Endometrium (tissue), 2 donors: Measurements from ENCODE around the gene SLC29A3.

Experiments used
- FAIRE-seq: peaks from 2 replicates; lab custom pipeline; 2012; peaks lifted over from hg19 to GRCh38; lab: Jason Lieb, UNC
- donor health status: control.
- donor health status: control.

SLC29A3 gene

GRCh38 chr10:71392791-71393781, 74.0 kb downstream of the SLC29A3 start:
- no peak for FAIRE-seq

- no peak for FAIRE-seq
These were observed 74.9 kb downstream of the SLC29A3 start for GRCh38 chr10:71393841-71394475.

- FAIRE-seq = no peak
These were observed 76.0 kb downstream of the SLC29A3 start for GRCh38 chr10:71394926-71395562.

- no peak for FAIRE-seq
These were observed 76.6 kb downstream of the SLC29A3 start for GRCh38 chr10:71395621-71396020.

DNA sequence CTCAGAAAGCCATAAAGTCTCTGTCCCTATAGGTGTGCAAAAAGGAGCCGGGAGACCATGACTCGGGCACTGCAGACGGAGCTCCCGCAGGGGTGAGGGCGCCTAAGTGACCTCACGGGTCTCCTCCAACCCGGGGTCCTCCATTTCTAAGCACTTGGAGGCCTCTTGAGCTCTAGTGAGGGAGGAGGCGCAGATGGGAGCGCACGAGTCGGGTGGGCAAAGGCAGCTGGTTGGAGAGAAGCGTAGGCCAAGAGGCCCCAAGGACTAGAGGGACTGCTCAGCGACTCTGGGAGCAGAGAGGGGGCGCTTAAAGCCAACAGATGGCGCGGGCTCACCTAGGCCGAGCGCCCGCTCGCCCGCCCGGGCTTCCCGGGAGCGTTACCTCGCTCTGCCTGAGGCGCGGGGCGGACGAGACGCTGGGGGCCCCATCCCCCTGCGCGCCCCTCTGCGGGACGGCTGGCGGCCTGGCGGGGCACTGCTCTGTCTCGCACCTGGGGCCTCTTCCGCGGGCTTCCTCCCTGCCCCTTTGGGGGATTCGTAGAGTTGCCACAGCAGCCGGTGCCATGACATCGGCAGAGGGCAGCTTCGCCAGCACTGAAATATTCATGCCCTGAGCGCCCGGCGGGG, 77.1 kb downstream of the SLC29A3 start:
- FAIRE-seq = no peak

GRCh38 chr10:71396711-71397295, 77.7 kb downstream of the SLC29A3 start, which contains the start of gene CDH23:
Gene CDH23, plus strand, starts transcription at chr10:71396920. Its CDS starts 42,912 bp downstream, at chr10:71439832.
- no peak for FAIRE-seq

- FAIRE-seq = no peak
These were observed 78.5 kb downstream of the SLC29A3 start for GRCh38 chr10:71397296-71398212.

GRCh38 chr10:71398976-71399375, 79.9 kb downstream of the SLC29A3 start:
- FAIRE-seq = no peak

DNA sequence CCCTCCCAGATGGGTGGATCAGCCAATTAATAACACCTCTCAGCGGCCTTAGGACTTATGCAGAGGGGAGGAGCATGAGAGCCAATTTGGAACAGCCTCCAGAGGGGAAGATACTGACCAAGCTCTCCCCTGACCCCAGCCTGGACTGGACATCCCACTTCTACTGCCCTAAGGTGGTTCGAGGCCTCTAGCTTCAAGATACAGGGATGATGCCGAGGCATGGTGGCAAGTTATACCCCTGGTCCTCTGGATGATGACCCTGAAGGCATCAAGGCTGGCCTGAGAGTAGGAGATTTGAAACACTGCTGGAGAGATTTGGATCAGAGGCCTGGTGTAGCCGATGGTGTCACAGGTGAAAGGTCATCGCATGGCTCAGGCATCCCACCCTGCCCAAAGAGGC, 80.9 kb downstream of the SLC29A3 start:
- no peak for FAIRE-seq

GRCh38 chr10:71401056-71401455, 82.0 kb downstream of the SLC29A3 start:
- FAIRE-seq = no peak

DNA sequence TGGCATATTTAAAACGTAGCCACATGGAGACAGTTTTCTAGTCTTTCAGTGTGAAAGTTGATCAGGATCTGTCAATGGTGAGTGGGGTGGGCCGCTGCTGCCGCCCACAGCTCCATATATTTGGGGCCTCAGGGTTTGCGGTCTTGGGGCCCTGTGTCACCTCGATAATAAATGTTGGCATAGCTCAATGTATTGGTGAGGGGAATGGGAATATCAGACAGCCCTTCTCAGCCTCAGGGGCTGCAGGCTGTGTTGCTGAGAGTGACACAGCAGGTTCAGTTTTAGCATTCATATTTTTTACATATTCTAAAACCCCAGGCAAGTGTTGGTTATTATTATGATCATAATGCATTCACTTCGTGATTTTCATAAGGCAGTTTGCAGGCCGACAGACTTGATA, 82.9 kb downstream of the SLC29A3 start:
- no peak for FAIRE-seq

DNA sequence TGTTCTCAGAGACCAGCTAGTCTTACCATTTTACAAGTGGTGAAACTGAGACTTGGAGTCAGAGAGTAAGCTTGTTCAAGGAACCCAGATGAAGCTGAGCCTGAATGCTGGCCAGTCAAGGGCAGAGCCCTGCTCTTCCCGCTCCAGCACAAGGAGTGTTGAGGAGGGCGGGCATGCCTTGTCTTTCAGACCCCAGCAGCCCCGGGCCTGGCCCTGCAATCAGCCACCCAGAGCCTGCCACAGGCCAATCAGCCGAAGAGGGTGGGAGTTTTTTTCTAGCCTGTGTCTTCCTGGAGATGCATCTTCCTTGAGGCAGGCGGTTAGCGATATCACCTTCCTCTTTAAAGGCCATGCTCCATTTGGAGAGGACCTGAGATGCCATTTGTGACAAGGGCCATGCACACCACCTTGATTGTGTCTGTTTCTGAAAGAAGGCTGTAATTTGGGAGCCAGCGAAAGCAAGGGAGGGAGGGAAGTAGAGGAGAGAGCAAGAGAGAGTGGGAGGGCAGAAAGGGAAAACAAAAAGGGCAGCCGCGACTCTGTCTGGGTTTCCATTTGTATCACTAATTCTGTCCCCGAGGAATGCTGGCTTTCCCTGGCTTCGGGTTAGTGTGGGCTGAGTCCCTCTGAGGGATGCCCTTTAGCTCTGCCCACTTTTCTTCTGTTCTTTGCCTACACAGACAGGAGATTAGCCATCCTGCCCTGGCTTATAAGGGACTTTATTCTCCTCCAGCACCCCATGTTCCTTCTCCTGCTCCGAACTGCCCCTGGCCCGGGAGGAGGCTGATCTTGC, 85.6 kb downstream of the SLC29A3 start:
- no peak for FAIRE-seq

GRCh38 chr10:71406878-71407277, 87.8 kb downstream of the SLC29A3 start:
- no peak for FAIRE-seq

GRCh38 chr10:71408436-71409225, 89.6 kb downstream of the SLC29A3 start:
- FAIRE-seq = no peak

GRCh38 chr10:71409516-71410104, 90.6 kb downstream of the SLC29A3 start:
- FAIRE-seq = no peak
